CD14-positive monocyte (primary cell): Measurements from ENCODE around the gene NFIC. TPM values are rescaled to one million over a fixed set of nuclear protein-coding genes. Genes with fewer than 3 reads are reported as not detected.

Experiments used
- DNase-seq, 3 donors: peaks; one replicate each; pipeline ENCODE4 v3.0.0-alpha.2; 2011 to 2022
- H2AFZ ChIP-seq: 2 replicates; pipeline ENCODE4 v1.6.0; 2012; ENCODE audit warnings: mild to moderate bottlenecking, low read depth, low read length, inconsistent platforms; ENCODE audit not compliant: insufficient read depth, poor library complexity, severe bottlenecking
- H3K27ac ChIP-seq, 2 donors: 1 replicate in 1 of 2; 2 replicates in 1 of 2; pipeline ENCODE4 v1.5.1; 2012 to 2013; ENCODE audit warnings: low read length in 2 of 2, control low read depth in 1 of 2, inconsistent platforms in 1 of 2, low read depth in 1 of 2, mild to moderate bottlenecking in 1 of 2
- H3K27me3 ChIP-seq, 2 donors: one replicate each; pipeline versions ENCODE4 v1.6.0 to v1.6.1; 2011 to 2013; ENCODE audit warnings: low read length in 2 of 2; ENCODE audit not compliant: control insufficient read depth in 2 of 2, insufficient read depth in 2 of 2
- H3K36me3 ChIP-seq, 2 donors: replicated peaks in 1 of 2; 1 replicate in 1 of 2; 2 replicates in 1 of 2; pipeline versions ENCODE4 v1.5.1 to v1.6.1; 2012 to 2013; ENCODE audit warnings: low read length in 2 of 2, control low read depth in 1 of 2, inconsistent platforms in 1 of 2, mild to moderate bottlenecking in 1 of 2; ENCODE audit not compliant: insufficient read depth in 2 of 2, control insufficient read depth in 1 of 2
- H3K4me1 ChIP-seq, 2 donors: 1 replicate in 1 of 2; 2 replicates in 1 of 2; pipeline versions ENCODE4 v1.5.1 to v1.6.1; 2012 to 2013; ENCODE audit warnings: low read length in 2 of 2, control low read depth in 1 of 2, inconsistent platforms in 1 of 2, mild to moderate bottlenecking in 1 of 2, moderate library complexity in 1 of 2; ENCODE audit not compliant: insufficient read depth in 2 of 2, control insufficient read depth in 1 of 2
- H3K4me2 ChIP-seq: replicated peaks from 2 replicates; pipeline ENCODE3; 2012; ENCODE audit warnings: low read length, moderate library complexity, mild to moderate bottlenecking; ENCODE audit not compliant: poor library complexity, severe bottlenecking; ENCODE audit errors: extremely low read depth
- H3K4me3 ChIP-seq, 3 experiments: fragments of 200-600 bp in 1 of 3; sonication (generic) in 1 of 3; replicated peaks in 1 of 3; 1 replicate in 2 of 3; 2 replicates in 1 of 3; pipeline ENCODE4 v1.5.1; 2011 to 2013; ENCODE audit warnings: low read length in 3 of 3, mild to moderate bottlenecking in 3 of 3, control low read depth in 2 of 3, low read depth in 2 of 3, inconsistent platforms in 1 of 3, moderate library complexity in 1 of 3
- H3K79me2 ChIP-seq: 2 replicates; pipeline ENCODE4 v1.6.0; 2012; ENCODE audit warnings: mild to moderate bottlenecking, control low read depth, inconsistent platforms, low read length, moderate library complexity; ENCODE audit not compliant: insufficient read depth
- H3K9ac ChIP-seq: 2 replicates; pipeline ENCODE4 v1.6.0; 2017; ENCODE audit warnings: low read length, mild to moderate bottlenecking; ENCODE audit not compliant: insufficient read depth, poor library complexity, severe bottlenecking
- H3K9me3 ChIP-seq, 2 donors: replicated peaks in 1 of 2; 1 replicate in 1 of 2; 2 replicates in 1 of 2; pipeline versions ENCODE4 v1.5.1 to v1.6.1; 2012 to 2013; ENCODE audit warnings: low read length in 2 of 2, control low read depth in 1 of 2; ENCODE audit not compliant: control insufficient read depth in 1 of 2, insufficient read depth in 1 of 2
- H4K20me1 ChIP-seq: 2 replicates; pipeline ENCODE4 v1.6.0; 2012; ENCODE audit warnings: mild to moderate bottlenecking, low read length, control low read depth, moderate library complexity; ENCODE audit not compliant: insufficient read depth
- H3K27ac Mint-ChIP-seq, 7 donors: one replicate each; pipeline ENCODE4 v1.8.0; 2020; ENCODE audit warnings: mild to moderate bottlenecking in 7 of 7, mixed read lengths in 7 of 7, moderate library complexity in 6 of 7, inconsistent platforms in 2 of 7
- H3K27me3 Mint-ChIP-seq, 3 donors: one replicate each; pipeline ENCODE4 v1.8.0; 2021 to 2022; ENCODE audit warnings: low read depth in 3 of 3, mild to moderate bottlenecking in 3 of 3, mixed read lengths in 3 of 3, moderate library complexity in 3 of 3, inconsistent platforms in 1 of 3
- H3K36me3 Mint-ChIP-seq, 2 donors: one replicate each; pipeline ENCODE4 v1.8.0; 2020; ENCODE audit warnings: mixed read lengths in 2 of 2, inconsistent platforms in 1 of 2, mild to moderate bottlenecking in 1 of 2
- H3K4me1 Mint-ChIP-seq: one replicate; pipeline ENCODE4 v1.8.0; 2020; ENCODE audit warnings: mild to moderate bottlenecking, mixed read lengths
- H3K4me3 Mint-ChIP-seq, 2 donors: one replicate each; pipeline ENCODE4 v1.8.0; 2020; ENCODE audit warnings: mild to moderate bottlenecking in 2 of 2, mixed read lengths in 2 of 2, moderate library complexity in 1 of 2
- H3K9me3 Mint-ChIP-seq, 7 donors: one replicate each; pipeline ENCODE4 v1.8.0; 2020 to 2022; ENCODE audit warnings: mixed read lengths in 7 of 7, mild to moderate bottlenecking in 6 of 7, moderate library complexity in 6 of 7, inconsistent platforms in 2 of 7
- WGBS: methylation state at CpG from one replicate; pipeline ENCODE4 v1.1.5; 2013; ENCODE audit warnings: missing lambda C conversion rate; ENCODE audit not compliant: insufficient coverage; 5-methylcytosine and 5-hydroxymethylcytosine counted together
- intact Hi-C, 2 donors: fragments of 100-400 bp; cut with micrococcal nuclease; formaldehyde crosslinking; loops; one replicate each; pipeline versions ENCODE4 v1.15.0 to v1.15.1; 2023
- polyA plus RNA-seq, 3 donors: library from polyadenylated mRNA; depleted of rRNA in 1 of 3; unstranded in 2 of 3; stranded (reverse) in 1 of 3; fragments of 300-500 nt in 2 of 3; fragments of >200 nt in 1 of 3; fragmentation: Illumina TruSeq in 2 of 3; gene quantifications; 1 replicate in 2 of 3; 2 replicates in 1 of 3; pipeline ENCODE4 v1.2.3, GENCODE V29; 2012 to 2021
- TF ChIP-seq, protein P1 (sequence below): fragments of 200-600 bp; IDR thresholded peaks from one replicate; pipeline ENCODE4 v1.8.0; 2022; ENCODE audit warnings: antibody characterized with exemption, mild to moderate bottlenecking

The NFIC gene
- polyA plus RNA-seq, 3 donors = 7.0 to 13.8 (median 11.5) TPM

DNA sequence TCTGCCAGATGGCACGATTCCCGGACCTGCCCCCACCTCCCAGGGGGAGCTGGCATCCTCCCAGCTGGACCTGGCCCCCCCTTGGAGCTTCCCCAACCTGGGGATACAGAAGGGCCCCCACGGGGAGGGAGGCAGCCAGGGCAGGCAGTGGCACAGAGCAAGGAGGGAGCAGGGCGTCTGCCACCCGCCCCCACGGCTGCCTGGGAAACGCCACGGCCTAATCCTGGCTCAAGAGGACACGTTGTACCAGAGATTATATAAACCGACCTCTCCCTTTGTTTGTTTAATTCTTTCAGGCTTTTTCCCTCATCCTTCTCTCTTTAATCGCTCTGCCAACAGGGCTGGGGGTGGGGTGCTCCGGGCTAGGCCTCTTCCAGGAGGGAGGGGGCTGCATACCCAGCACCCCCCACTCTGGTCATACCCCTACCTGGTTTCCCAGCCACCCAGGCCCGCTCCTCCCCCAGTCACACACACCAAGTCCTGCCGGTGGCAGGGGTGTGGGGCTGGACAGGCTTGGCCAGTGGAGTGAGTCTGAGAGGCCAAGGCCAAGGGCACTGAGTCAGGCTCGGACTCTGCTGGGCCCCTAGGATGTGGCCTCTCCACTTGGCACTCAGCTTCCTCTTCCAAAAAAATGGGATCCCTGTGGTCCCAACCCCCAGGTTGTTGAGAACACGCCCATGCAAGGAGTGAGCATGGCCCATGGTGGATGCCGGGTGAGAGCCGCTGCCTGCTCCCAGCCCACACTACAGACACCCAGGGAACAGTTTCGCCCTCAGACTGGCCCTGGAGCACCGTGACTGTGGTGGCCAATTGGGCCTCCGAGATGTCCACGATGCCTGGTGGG is 29.5 kb upstream of the NFIC start:
- peaks cover 0 to 8% (median 4%) of the 10 kb centered on the region in 3 donors for H3K27me3 Mint-ChIP-seq
- Histone ChIP-seq H3K4me2 (no peak overlapping the region), H4K20me1 (no peaks in the 10 kb centered on the region), H3K79me2 (no peaks in the 10 kb centered on the region), H2AFZ (no peak overlapping the region), H3K27me3 (no peaks in the 10 kb centered on the region), H3K27ac (no peak overlapping the region), H3K9me3 (peaks cover 0 to 8% of the 10 kb centered on the region in 2 donors), H3K4me3 (no peak overlapping the region), H3K4me1 (peaks cover 7 to 8% of the 10 kb centered on the region in 2 donors), H3K36me3 (no peaks in the 10 kb centered on the region), H3K9ac (no peak overlapping the region)
- H3K4me3 Mint-ChIP-seq = no peak overlapping the region
- no peaks in the 10 kb centered on the region for H3K36me3 Mint-ChIP-seq
- DNase-seq = no peak
- TF ChIP-seq, protein P1, sequence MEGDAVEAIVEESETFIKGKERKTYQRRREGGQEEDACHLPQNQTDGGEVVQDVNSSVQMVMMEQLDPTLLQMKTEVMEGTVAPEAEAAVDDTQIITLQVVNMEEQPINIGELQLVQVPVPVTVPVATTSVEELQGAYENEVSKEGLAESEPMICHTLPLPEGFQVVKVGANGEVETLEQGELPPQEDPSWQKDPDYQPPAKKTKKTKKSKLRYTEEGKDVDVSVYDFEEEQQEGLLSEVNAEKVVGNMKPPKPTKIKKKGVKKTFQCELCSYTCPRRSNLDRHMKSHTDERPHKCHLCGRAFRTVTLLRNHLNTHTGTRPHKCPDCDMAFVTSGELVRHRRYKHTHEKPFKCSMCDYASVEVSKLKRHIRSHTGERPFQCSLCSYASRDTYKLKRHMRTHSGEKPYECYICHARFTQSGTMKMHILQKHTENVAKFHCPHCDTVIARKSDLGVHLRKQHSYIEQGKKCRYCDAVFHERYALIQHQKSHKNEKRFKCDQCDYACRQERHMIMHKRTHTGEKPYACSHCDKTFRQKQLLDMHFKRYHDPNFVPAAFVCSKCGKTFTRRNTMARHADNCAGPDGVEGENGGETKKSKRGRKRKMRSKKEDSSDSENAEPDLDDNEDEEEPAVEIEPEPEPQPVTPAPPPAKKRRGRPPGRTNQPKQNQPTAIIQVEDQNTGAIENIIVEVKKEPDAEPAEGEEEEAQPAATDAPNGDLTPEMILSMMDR = no peak
- intact Hi-C loops = no loop called here
- H3K9me3 Mint-ChIP-seq = peaks cover 0 to 12% (median 6%) of the 10 kb centered on the region in 7 donors
- peaks cover 9% of the 10 kb centered on the region for H3K4me1 Mint-ChIP-seq
- 66% methylated on average over 14 of the region's 22 CpGs for whole genome bisulfite sequencing
- H3K27ac Mint-ChIP-seq = peak overlapping the region in 1 of 7 donors; percentile 40

DNA sequence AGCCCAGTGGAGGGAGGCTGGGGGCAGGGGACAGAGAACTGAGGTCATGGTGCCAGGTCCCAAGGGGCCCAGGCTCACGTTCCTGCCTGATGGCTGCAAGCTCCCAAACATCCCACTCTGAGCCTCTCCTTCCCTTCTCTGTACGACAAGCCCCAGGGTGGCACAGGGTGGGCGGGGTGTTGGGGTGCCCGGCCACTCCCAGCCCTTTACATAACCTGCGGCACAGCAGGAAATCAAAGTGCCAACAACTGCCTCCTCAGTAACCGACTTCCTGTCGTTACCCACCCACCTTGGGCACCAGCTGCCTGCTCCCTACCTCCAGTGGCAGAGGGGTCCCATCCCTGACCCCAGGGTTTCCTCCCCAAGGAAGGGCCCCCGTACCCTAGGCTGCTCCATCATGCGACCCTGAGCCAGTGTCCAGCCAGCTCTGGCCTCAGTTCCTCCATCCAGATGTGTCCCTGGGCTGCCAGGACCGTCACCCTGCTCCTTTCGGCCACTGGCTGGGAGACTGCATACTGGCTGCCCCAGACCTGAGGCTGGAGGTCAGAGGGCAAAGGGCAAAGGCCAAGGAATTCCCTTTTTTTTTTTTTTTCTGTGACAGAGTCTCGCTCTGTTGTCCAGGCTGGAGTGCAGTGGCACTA is 27.7 kb upstream of the NFIC start:
- Histone ChIP-seq H3K4me3 (no peak overlapping the region), H3K27me3 (no peaks in the 10 kb centered on the region), H3K9ac (peak overlapping the region; percentile 27), H3K79me2 (no peaks in the 10 kb centered on the region), H4K20me1 (no peaks in the 10 kb centered on the region), H3K9me3 (no peaks in the 10 kb centered on the region), H3K36me3 (no peaks in the 10 kb centered on the region), H3K27ac (no peak overlapping the region), H3K4me2 (peak overlapping the region; percentile 49), H2AFZ (peak overlapping the region; percentile 74), H3K4me1 (peaks cover 16 to 17% of the 10 kb centered on the region in 2 donors)
- 4% methylated on average over 10 of the region's 12 CpGs for WGBS
- no peak for DNase-seq
- Mint-ChIP-seq H3K36me3 (no peaks in the 10 kb centered on the region), H3K27ac (peak overlapping the region in 2 of 7 donors; percentile 19 to 75), H3K27me3 (peaks cover 0 to 6% (median 4%) of the 10 kb centered on the region in 3 donors), H3K9me3 (peaks cover 0 to 2% (median 0%) of the 10 kb centered on the region in 7 donors), H3K4me1 (peaks cover 15% of the 10 kb centered on the region), H3K4me3 (peak overlapping the region; percentile 58 to 78)
- TF ChIP-seq, protein P1 = no peak
- intact Hi-C loops = no loop called here
